Liver (tissue), 3 donors: ENCODE measurements around the gene NTM.
A peak's percentile ranks its signal among the peaks of the same experiment; 100 is the strongest.

Experiments
- FOXA1 ChIP-seq: IDR thresholded peaks from 2 replicates; pipeline ENCODE4 v1.6.1; 2016; ENCODE audit warnings: antibody characterized with exemption
- GABPA ChIP-seq, 2 donors: IDR thresholded peaks in 1 of 2; conservative IDR thresholded peaks in 1 of 2; 2 replicates each; pipeline ENCODE4 v1.6.1; 2016; ENCODE audit warnings: antibody characterized with exemption in 2 of 2, mild to moderate bottlenecking in 1 of 2, moderate library complexity in 1 of 2
- JUND ChIP-seq, 2 donors: IDR thresholded peaks; 2 replicates each; pipeline ENCODE4 v1.6.1; 2016; ENCODE audit warnings: antibody characterized with exemption in 2 of 2
- RAD21 ChIP-seq, 2 donors: IDR thresholded peaks; 2 replicates each; pipeline ENCODE4 v1.6.1; 2016; ENCODE audit warnings: antibody characterized with exemption in 2 of 2, mild to moderate bottlenecking in 2 of 2
- TAF1 ChIP-seq: conservative IDR thresholded peaks from 2 replicates; pipeline ENCODE4 v1.6.1; 2016; ENCODE audit warnings: antibody characterized with exemption, mild to moderate bottlenecking
- TF ChIP-seq, protein P1 (sequence below): fragments of 150-350 bp; IDR thresholded peaks from 2 replicates; pipeline ENCODE4 v1.5.1; 2017; ENCODE audit warnings: improper control_type of control experiment, low read depth, low read length; ENCODE audit not compliant: missing input control
- TF ChIP-seq, protein P2 (sequence below): IDR thresholded peaks from 2 replicates; pipeline ENCODE4 v1.6.1; 2016; ENCODE audit warnings: antibody characterized with exemption
- TF ChIP-seq, protein P3 (sequence below): IDR thresholded peaks from 2 replicates; pipeline ENCODE4 v1.6.1; 2016; ENCODE audit warnings: antibody characterized with exemption, mild to moderate bottlenecking
- TF ChIP-seq, protein P4 (sequence below): IDR thresholded peaks from 2 replicates; pipeline ENCODE4 v1.6.1; 2016; ENCODE audit warnings: antibody characterized with exemption
- donor health status: healthy.
- donor health status: healthy.

DNA sequence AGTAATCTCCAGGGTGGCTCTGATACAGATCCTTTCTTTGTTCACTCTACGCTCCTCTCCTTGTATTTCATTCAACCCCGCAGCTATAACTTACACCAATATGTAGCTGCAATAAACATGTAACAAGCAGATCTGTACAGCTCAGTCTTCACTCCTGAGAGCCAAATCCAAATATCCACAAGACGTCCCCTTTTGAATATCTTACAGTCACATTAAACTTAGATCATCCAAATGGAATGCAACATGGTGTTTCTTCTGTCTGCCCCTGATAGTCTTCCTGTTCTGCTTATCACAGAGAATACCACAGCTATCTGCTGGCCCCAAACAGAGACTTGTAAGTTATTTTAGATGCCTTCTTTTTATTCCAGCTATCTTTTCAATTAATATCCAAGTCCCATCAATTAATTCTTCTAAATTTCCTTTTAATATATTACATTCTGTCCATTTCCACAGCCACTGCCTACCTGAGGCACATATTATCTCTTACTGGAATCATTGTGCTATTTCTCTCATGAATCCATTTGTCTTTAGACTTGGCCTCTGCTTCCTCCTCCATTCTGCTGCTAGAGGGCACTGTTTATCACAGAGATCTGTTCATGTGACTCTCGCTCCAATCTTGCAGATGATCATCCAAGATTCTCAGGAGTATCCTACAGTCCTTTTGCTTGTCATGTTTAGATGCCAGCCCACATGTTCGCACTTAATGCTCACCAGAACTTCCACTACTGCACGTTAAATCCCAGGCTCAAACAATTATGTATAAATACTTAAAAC is 908.6 kb downstream of the NTM start:
- TF ChIP-seq, protein P1, sequence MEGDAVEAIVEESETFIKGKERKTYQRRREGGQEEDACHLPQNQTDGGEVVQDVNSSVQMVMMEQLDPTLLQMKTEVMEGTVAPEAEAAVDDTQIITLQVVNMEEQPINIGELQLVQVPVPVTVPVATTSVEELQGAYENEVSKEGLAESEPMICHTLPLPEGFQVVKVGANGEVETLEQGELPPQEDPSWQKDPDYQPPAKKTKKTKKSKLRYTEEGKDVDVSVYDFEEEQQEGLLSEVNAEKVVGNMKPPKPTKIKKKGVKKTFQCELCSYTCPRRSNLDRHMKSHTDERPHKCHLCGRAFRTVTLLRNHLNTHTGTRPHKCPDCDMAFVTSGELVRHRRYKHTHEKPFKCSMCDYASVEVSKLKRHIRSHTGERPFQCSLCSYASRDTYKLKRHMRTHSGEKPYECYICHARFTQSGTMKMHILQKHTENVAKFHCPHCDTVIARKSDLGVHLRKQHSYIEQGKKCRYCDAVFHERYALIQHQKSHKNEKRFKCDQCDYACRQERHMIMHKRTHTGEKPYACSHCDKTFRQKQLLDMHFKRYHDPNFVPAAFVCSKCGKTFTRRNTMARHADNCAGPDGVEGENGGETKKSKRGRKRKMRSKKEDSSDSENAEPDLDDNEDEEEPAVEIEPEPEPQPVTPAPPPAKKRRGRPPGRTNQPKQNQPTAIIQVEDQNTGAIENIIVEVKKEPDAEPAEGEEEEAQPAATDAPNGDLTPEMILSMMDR, result peak; percentile 52
- TF ChIP-seq TAF1, result no peak
- TF ChIP-seq FOXA1, result no peak
- no peak for TF ChIP-seq GABPA (IDR thresholded peaks at IDR 0.05 in 1 of 2, conservative IDR thresholded peaks at IDR 0.05 in 1 of 2)
- TF ChIP-seq, protein P2, sequence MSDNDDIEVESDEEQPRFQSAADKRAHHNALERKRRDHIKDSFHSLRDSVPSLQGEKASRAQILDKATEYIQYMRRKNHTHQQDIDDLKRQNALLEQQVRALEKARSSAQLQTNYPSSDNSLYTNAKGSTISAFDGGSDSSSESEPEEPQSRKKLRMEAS, result no peak
- no peak for TF ChIP-seq JUND (IDR thresholded peaks at IDR 0.05)
- TF ChIP-seq RAD21 (IDR thresholded peaks at IDR 0.05), result peak; percentile 77 to 83
- TF ChIP-seq, protein P3, sequence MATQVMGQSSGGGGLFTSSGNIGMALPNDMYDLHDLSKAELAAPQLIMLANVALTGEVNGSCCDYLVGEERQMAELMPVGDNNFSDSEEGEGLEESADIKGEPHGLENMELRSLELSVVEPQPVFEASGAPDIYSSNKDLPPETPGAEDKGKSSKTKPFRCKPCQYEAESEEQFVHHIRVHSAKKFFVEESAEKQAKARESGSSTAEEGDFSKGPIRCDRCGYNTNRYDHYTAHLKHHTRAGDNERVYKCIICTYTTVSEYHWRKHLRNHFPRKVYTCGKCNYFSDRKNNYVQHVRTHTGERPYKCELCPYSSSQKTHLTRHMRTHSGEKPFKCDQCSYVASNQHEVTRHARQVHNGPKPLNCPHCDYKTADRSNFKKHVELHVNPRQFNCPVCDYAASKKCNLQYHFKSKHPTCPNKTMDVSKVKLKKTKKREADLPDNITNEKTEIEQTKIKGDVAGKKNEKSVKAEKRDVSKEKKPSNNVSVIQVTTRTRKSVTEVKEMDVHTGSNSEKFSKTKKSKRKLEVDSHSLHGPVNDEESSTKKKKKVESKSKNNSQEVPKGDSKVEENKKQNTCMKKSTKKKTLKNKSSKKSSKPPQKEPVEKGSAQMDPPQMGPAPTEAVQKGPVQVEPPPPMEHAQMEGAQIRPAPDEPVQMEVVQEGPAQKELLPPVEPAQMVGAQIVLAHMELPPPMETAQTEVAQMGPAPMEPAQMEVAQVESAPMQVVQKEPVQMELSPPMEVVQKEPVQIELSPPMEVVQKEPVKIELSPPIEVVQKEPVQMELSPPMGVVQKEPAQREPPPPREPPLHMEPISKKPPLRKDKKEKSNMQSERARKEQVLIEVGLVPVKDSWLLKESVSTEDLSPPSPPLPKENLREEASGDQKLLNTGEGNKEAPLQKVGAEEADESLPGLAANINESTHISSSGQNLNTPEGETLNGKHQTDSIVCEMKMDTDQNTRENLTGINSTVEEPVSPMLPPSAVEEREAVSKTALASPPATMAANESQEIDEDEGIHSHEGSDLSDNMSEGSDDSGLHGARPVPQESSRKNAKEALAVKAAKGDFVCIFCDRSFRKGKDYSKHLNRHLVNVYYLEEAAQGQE, result no peak
- TF ChIP-seq, protein P4, sequence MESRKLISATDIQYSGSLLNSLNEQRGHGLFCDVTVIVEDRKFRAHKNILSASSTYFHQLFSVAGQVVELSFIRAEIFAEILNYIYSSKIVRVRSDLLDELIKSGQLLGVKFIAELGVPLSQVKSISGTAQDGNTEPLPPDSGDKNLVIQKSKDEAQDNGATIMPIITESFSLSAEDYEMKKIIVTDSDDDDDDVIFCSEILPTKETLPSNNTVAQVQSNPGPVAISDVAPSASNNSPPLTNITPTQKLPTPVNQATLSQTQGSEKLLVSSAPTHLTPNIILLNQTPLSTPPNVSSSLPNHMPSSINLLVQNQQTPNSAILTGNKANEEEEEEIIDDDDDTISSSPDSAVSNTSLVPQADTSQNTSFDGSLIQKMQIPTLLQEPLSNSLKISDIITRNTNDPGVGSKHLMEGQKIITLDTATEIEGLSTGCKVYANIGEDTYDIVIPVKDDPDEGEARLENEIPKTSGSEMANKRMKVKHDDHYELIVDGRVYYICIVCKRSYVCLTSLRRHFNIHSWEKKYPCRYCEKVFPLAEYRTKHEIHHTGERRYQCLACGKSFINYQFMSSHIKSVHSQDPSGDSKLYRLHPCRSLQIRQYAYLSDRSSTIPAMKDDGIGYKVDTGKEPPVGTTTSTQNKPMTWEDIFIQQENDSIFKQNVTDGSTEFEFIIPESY, result no peak
